Kidney epithelial cell (primary cell): Measurements from ENCODE around the gene HERC6. TPM values are rescaled to one million over a fixed set of nuclear protein-coding genes. Genes with fewer than 3 reads are reported as not detected.

Experiments used
- DNase-seq: peaks from one replicate; pipeline ENCODE4 v3.0.0-alpha.2; 2010; ENCODE audit warnings: low read depth
- H3K27me3 ChIP-seq: 2 replicates; pipeline ENCODE4 v1.6.0; 2011; ENCODE audit warnings: low read length; ENCODE audit not compliant: control insufficient read depth, insufficient read depth
- H3K36me3 ChIP-seq: 2 replicates; pipeline ENCODE4 v1.5.1; 2011; ENCODE audit warnings: low read length; ENCODE audit not compliant: control insufficient read depth, insufficient read depth
- H3K4me3 ChIP-seq: 2 replicates; pipeline ENCODE4 v1.5.1; 2011; ENCODE audit warnings: low read depth, mild to moderate bottlenecking, control low read depth, low read length
- total RNA-seq: library from RNA; depleted of rRNA; stranded (reverse); fragments of >200 nt; gene quantifications from 2 replicates; pipeline ENCODE4 v1.2.3, GENCODE V29; 2015
- TF ChIP-seq, protein P1 (sequence below): IDR thresholded peaks from 2 replicates; pipeline ENCODE4 v1.5.1; 2011; ENCODE audit warnings: mild to moderate bottlenecking, moderate library complexity, low read length, control low read depth, inconsistent platforms; ENCODE audit not compliant: insufficient read depth, poor library complexity, severe bottlenecking

The HERC6 gene
- total RNA-seq, 1 donor from 2014 or later = 16.4 TPM

DNA sequence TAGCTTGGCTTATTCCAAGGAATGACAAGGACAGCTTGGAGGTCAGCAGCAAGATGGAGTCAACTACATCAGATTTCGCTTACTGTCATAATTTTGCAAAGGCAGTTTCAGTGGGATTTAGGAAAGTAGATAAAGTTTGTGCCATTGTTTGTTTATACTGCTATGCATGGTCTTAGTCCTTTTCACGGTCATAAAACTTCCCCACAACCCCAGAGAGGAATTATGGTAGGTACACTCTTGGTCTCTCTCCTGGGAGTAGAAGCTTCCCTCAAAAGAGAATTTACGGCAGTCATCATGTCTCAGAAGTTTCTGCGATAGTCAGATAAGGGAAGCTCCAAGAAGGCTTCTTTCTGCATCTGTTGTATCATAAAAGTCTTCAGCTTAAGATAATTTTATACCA is 27.9 kb upstream of the HERC6 start:
- DNase-seq = no peak
- Histone ChIP-seq H3K36me3 (no peaks in the 10 kb centered on the region), H3K27me3 (no peaks in the 10 kb centered on the region), H3K4me3 (no peak overlapping the region)
- TF ChIP-seq, protein P1, sequence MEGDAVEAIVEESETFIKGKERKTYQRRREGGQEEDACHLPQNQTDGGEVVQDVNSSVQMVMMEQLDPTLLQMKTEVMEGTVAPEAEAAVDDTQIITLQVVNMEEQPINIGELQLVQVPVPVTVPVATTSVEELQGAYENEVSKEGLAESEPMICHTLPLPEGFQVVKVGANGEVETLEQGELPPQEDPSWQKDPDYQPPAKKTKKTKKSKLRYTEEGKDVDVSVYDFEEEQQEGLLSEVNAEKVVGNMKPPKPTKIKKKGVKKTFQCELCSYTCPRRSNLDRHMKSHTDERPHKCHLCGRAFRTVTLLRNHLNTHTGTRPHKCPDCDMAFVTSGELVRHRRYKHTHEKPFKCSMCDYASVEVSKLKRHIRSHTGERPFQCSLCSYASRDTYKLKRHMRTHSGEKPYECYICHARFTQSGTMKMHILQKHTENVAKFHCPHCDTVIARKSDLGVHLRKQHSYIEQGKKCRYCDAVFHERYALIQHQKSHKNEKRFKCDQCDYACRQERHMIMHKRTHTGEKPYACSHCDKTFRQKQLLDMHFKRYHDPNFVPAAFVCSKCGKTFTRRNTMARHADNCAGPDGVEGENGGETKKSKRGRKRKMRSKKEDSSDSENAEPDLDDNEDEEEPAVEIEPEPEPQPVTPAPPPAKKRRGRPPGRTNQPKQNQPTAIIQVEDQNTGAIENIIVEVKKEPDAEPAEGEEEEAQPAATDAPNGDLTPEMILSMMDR = no peak

DNA sequence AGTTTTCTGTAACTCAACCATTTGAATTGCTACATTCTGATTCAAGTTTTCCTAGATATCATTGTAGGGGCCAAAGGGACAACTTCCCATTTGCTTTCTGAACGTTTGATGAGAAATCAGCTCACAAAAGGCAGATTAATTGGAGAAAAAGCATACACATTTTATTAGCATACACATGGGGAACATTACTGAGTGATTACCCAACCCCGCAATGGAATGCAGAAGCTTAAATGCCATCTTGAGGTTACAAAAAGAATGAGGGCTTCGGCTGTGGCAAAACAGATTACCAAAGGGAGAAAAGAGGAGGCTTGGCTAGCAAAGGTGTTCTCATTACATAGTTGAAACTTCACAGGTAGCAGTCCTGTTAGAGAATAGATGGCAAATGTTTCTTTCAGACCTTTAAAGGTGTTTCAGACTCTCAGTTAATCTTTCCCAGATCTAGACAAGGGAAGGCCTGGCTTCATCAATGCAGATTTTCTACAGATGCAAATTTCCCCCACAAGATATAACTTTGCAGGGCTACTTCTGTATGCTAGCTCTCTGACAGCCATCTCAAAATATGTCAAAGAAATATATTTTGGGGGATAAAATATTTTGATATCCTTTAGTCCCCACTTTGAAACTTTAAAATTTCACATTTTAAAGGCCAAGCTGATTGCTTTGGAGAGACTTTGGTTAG is 26.5 kb upstream of the HERC6 start:
- H3K27me3 ChIP-seq = no peaks in the 10 kb centered on the region
- no peaks in the 10 kb centered on the region for H3K36me3 ChIP-seq
- no peak overlapping the region for H3K4me3 ChIP-seq
- no peak for DNase-seq
- TF ChIP-seq, protein P1 = no peak

DNA sequence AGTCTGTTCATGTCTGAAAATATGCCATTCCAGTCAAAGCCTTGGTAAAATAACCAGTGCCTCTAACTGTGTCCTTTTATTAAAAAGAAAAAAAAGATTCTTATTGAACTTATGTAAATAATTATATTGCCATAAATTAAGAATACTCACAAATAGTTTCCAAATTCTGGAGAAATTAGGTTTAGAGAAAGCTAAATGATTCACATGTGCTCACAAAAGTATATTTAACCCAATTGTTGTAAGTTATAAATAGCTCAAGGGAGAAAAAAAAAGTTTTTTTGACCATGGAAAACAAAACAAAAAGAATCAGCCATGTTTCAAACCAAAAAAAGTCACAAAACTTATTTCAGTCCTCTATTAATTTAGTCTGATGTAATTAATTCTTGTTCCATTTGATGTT is 25.3 kb upstream of the HERC6 start:
- Histone ChIP-seq H3K4me3 (no peak overlapping the region), H3K27me3 (no peaks in the 10 kb centered on the region), H3K36me3 (no peaks in the 10 kb centered on the region)
- DNase-seq = no peak
- TF ChIP-seq, protein P1 = no peak

DNA sequence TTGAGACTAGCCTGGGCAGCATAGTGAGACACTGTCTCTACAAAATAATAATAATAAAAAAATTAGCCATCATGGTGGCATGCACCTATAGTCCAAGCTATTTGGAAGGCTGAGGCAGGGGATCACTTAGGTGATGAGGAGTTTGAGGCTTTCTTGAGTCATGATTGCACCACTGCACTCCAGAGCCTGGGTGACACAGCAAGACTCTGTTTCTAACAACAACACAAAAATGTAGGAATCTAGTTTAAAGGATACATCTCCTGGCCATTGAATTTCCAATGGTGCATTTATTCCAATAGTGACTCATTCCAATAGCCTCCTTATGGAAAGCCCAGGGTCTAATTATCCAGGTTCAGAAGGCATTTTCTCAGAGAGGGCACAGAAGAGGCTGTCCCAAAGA is 21.9 kb upstream of the HERC6 start:
- TF ChIP-seq, protein P1 = no peak
- no peak for DNase-seq
- Histone ChIP-seq H3K27me3 (no peaks in the 10 kb centered on the region), H3K36me3 (no peaks in the 10 kb centered on the region), H3K4me3 (no peak overlapping the region)

DNA sequence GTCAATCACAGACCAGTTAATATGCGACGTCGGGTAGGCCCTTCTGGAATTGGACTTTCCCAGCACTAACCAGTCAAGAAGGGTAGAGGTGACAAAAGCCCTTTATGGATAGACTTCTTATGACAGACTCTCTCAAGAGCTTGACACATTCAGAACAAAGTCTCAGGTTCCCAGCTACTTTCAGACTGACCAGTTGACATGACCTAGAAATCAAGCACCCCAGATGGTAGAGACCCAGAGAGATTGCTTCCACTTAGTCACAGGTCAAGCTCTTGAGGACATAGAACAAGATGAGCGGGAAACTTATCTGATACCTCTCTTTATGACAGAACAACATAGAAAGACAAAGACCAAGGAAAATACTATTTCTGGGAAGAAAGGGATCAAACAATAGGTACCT is 21.4 kb upstream of the HERC6 start:
- TF ChIP-seq, protein P1 = no peak
- Histone ChIP-seq H3K4me3 (no peak overlapping the region), H3K27me3 (no peaks in the 10 kb centered on the region), H3K36me3 (no peaks in the 10 kb centered on the region)
- no peak for DNase-seq

DNA sequence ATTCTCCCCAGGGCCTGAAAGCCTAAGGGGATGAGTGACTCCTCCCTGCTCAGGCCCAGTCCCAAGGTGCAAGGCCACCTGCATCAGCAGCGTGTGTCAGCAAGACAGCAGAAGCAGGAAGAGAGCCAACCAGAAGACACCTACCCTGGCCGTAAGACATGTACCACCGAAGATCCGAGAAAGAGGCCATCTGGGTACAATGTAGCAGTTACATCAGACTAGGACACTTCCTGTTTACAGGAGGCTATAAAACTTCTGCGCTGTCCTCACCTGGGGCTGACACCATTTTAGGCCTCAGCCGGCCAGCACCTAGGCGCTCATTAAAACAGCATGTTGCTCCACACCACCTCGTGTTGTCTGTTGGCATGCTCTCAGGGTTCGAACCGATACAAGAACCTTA is 19.1 kb upstream of the HERC6 start:
- Histone ChIP-seq H3K4me3 (no peak overlapping the region), H3K27me3 (no peaks in the 10 kb centered on the region), H3K36me3 (no peaks in the 10 kb centered on the region)
- DNase-seq = no peak
- TF ChIP-seq, protein P1 = no peak
